Stimulated activated CD8-positive, alpha-beta memory T cell treated with anti-CD3 and anti-CD28 coated beads, Interleukin-4, amount 100 ng/mL, for 1 hour (primary cell): ENCODE measurements around the gene SLC13A3.
"Not testable (repeated sequence)": the region's sequence is repeated elsewhere in the genome, so short reads cannot be mapped to it uniquely, and the experiment has no call there.

ENCODE experiments used
- DNase-seq, 2 donors: peaks; one replicate each; pipeline ENCODE4 v3.0.0-alpha.2; 2020; ENCODE audit warnings: low read depth in 2 of 2, low spot score in 1 of 2

The SLC13A3 gene

DNA sequence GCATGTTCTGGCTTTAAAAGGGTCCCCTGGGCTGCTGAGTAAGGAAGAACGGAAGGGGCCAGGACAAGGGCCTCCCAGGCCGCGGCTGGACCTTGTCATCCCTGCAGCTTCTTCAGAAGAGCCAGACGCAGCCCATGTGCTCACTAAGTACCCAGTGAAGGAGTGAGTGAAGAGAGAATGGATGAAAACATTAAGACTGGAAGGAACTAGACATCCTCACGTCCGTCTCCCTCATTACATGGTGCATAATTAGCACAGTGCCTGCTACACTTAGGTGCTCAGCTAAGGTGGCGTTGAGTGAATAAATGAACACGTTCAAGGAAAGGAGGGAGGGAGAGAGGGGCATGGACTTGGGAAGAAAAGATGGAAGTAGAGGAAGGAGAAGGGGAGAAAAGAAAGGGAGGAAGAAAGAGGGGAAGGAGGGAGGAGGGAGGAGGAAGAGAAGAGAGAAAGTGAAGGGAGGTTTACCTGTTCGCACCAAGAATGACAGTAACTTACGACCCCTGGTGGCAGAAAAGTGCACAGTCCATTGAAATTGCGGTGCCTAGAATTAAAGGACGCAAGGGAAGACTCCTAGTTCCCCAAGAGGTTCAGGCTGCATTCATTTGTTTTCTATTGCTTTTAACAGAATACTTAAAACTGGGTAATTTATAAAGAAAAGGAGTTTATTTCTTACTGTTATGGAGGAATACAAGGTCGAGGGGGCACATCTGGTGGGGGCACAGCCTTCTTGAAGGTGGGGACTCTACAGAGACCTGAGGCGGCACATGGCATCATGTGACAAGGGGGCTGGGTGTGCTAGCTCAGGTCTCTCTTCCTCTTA is 30.0 kb upstream of the SLC13A3 start:
- DNase-seq: peak; percentile 32 to 41

DNA sequence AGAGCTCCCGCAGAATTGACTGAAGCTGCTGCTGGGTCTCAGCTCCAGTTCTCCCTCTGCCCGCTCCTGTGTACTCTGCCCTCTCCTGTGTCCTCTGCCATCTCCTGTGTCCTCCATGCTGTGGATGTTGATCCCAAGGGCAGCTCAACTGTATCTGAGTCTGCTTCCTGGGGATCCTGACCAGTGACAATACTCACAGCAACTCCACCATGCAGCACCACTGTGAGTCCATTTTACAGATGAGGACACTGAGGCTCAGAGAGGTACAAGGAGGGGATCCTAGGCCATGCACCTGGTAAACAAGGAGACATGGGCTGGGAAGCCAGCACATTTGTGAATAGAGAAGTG is 29.4 kb upstream of the SLC13A3 start:
- no peak for DNase-seq

DNA sequence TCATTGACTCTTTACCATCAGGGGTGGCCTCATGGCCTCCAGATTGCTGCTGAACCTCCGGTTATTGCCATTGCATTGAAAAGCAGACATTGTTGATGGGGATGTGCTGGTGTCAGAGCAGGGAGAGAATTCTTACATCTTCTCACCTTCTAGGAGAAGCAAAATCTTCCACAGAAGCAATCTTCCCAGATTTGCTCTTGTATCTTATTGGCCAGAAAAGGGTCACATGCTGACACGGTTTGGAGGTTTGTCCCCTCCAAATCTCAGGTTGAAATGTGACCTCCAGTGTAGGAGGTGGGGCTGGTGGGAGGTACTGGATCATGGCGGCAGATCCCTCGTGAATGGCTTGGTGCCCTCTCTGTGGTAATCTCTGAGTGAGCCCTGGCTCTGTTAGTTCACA is 27.3 kb upstream of the SLC13A3 start:
- DNase-seq: no peak

DNA sequence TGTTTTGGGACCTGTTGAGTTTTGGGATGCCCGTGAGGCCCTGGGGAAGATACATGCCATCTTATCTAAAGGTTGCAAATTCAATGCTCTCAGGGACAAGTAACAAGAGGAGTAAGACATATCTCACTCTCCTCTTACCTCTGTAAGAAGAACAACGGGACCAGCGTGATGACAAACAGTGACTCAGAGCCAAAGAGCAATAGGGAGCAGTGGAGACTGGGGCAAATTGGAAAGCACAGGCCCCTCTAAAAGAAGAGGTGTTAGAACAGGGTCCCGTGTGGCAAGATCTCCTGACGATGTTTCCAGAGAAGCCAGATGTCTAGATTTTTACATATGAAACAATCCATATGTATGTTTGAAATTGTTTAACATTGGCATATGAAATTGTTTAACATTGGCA is 26.3 kb upstream of the SLC13A3 start:
- DNase-seq: no peak

DNA sequence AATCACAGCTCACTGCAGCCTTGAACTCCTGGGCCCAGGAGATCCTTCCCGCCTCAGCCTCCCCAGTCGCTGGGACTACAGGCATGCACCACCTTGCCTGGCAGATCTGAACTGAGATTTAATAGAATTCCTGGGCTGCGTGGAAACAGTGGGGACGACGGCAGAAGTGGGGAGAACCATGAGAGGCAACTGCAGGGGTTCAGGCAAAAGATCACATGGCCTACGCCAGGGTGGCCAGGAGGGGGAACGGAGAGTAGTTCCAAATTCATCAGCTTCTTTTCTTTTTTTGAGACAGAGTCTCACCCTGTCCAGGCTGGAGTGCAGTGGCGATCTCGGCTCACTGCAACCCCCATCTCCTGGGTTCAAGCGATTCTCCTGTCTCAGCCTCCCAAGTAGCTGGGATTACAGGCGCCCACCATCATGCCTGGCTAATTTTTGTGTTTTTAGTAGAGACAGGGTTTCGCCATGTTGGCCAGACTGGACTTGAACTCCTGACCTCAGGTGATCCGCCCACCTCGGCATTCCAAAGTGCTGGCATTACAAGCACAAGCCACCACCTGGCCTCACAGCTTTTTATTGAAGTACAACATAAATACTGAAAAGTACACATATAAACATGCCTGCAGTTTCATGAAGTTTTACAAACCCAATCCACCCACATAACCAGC is 25.5 kb upstream of the SLC13A3 start:
- not testable (repeated sequence) for DNase-seq

DNA sequence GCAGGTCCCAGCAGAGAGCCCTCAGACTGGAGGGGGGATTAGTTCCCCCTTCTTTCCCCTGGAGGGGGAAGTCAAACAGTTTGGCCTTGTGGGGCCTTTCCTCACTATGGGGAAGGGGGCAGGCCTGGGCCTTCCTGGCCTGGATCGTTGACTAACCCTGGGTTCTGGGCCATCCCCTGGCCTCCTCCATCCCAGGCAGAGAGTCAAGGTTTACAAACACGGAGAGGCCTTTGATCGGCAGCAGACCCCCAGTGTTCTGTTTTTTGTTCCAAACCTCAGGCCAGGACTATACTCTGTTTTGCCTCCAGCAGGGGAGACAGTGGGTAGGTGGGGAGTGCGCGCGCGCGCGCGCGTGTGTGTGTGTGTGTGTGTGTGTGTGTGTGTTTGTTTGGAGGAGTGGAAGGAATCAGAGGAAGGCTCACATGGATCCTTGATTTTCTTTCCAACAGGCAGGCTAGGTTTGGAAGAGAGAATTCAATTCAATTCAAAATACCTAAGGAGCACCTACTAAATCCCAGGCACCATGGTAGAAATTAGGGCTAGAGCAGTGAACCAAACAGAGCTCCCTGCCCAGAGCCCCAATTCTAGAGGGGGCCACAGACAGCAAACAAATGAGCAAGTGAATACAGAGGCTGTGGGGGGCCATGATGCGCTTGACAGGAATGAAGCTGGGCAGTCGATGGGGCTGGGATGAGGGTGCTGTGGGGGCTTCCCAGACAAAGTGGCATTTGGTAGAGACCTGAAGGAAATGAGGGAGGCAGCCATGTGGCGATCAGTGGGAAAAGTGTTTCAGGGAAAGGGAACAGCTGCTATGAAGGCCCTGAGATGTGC is 23.2 kb upstream of the SLC13A3 start:
- no peak for DNase-seq

DNA sequence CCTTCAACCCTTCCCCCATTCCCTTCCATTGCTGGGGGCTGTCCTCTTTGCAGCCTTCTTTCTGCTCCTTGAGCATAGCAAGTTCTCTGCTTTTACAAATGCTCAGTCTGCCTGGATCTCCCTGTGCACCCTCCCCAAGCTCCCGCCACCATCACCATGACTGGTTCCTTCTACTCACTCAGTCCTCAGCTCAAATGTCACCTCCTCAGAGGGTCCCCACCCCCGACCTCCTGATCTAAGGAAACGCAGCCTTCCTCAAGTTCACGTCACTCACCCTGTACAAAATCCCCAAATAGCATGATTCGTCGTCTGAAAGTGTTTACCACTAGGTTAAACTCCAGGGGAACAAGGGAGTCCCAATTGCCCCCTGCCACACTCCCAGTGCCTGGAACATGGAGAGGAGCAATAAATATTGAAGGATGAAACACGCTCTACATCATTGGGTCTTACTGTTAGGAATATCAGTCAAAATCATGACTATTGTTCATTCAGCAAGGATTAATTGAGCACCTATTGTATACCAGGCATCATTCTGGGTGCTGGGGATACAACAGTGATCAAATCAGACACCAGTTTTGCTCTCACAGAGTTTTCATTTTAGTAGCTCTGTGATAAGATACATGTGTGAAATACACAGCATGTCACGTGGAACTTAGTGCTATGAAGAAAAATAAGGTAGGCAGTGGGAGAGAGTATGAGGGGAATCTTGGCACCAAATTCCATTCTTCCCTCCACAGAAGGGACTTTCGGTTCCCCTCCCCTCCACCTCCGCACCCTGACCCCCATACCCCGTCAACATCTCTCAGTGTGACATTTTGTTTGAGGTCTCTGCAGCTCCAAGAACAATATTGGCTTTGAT is 22.4 kb upstream of the SLC13A3 start:
- DNase-seq: no peak

DNA sequence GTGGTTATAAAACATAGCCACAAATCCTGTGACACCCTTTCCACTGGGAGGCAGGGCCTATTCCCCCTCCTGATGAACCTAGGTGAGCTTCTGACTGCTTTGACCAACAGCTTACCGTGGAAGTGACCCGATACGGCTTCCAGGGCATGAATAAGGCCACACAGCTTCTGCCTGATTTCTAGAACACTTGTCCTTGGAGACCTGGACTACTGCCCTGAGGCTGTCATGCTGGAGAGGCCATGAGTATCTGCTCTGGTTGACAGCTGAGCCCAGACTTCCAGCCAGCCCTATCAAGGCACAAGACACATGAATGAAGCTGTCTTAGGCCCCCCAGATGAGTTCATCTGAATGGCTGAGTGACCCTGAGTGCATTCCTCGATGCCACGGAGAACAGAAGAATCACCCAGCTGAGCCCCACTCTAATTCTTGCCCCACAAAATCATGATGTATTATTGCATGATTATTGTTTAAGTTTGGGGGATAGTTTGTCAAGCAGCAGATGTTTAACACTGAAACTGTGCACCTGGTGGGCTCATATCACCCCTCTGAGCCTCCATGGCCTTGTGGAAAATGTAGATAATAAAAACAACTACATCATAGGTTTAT is 21.4 kb upstream of the SLC13A3 start:
- DNase-seq: no peak

DNA sequence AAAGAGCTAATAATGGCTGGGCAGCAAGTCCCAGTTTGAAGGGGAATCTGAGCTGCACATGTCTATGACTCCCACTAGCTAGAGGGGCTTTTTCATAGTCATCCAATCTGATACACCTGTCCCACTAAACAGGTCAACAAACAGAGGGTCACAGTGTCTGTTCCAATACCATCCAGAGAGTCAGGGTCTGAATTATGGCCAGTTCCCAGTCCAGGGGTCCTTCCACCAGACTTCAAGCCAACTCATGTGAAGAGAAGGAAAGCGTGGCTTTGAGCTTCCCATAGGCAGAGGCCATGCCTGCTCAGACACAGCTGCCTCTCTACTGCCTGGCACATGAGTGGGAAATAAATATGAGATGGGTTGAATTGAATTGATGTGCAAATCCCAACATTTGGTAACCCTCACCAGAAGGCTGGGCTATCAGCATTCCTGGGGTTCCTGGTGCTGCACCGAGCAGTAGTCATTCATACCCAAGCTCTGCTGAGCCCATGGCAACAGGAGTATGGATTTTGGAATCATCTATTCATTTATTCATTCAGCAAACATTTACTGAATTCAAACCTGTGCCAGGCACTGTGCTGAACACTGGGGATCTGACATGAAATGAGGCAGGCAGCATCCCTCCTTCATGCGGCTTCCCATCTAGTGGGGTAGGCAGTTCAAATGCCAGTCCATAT is 20.7 kb upstream of the SLC13A3 start:
- DNase-seq: no peak

DNA sequence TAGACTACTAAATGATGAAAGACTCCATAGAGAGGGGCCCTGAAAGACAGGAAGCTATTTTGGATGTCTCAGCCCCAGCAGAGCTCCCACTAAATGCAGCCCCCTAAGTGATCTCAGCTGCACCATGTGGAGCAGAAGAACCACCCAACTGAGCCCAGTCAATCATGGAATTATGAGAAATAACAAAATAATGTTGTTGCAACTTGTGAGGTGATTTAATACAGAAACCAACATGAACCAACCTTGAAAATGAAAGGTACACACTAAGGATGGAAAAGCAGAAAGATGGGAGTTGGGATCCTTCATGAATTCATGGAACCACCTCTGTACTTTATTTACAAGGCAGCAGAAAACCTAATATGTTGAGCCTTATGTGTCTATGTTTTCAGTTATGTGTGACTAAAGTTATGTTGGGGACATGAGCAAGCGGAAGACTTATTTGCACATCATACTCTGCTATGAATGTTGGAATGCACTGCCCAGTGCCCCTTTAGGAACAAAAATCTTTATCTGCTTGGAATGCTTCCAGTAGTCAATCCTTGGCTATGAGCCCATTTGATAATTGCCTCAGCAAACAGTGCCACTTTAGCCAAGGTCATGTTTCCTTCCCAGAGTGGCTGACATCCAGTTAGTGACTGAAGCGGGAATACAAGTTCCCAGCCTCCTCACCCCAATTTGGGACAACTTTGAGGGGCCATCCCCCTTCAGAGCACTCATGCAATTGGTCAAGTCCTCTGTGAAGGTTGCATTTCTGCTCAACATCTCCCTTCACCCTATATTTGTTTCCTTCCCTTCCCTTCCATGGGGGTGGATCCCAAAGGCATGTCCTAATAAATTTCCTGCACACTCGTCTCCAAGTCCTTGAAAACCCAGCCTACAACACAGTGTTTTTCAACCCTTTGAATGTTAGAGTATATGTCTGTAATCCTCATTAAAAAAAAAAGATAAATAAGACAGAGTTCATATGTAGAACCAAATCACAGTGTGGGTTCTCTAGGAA is 19.6 kb upstream of the SLC13A3 start:
- DNase-seq: no peak

DNA sequence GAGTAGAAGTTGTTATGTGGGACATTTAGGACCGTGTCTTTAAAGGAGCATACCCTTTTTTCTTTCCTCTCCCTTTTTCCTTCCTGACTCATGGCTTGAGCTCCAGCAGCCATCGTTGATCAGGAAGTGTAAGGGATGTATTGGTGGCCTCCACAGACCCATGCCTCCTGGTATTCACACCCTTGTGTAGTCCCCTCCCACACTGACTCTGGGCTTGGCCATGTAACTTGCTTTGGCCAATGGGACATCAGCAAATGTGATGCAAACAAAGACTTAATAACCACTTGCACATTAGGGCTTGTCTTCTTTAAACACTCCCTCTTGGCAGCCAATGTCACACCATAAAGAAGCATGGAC is 18.9 kb upstream of the SLC13A3 start:
- no peak for DNase-seq

DNA sequence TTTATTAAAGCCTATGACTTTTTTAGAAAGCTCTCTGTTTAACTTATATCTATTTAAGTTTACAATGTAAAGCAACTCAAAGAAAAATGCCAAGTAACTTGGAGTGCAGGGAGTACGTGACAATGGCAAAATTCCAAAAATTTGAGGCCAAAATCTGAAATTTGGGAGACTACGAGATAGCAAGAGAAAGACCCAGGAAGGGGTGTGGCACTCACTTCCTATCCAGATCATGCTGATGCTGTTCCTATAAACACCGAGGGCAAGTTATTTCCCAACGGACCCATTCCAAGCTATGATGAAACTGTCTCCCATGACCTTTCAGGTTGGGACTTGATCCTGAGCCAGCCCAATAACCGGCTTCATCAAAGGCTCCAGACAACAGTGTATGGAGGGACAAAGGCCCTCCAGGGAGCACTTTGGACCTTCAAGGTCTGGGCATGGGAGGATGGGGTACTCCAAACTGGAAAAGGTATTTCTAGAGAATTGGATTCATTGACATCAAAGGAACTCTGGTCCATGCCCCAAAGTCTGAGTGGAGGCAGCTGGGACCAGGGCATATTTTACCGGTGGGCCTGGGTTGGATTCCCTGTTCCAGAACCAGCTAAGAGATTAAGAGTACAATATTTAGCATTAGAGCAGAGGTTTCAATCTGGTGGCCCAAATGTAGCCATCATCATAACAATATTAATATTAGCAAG is 15.7 kb upstream of the SLC13A3 start:
- no peak for DNase-seq

DNA sequence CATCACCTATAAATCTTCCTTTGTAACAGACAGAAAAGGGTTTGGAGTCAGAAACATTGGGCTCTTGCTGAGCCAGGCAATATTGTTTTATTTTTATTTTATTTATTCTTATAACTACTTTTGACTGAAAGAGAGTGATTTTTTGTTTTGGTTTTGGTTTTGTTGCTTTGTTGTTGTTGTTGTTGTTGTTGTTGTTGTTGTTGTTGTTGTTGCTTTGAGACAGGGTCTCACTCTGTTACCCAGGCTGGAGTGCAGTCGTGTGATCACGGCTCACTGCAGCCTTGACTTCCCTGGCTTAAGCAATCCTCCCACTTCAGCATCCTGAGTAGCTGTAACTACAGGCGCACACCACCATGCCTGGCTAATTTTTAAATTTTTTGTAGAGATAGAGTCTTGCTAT is 15.0 kb upstream of the SLC13A3 start:
- DNase-seq: no peak

DNA sequence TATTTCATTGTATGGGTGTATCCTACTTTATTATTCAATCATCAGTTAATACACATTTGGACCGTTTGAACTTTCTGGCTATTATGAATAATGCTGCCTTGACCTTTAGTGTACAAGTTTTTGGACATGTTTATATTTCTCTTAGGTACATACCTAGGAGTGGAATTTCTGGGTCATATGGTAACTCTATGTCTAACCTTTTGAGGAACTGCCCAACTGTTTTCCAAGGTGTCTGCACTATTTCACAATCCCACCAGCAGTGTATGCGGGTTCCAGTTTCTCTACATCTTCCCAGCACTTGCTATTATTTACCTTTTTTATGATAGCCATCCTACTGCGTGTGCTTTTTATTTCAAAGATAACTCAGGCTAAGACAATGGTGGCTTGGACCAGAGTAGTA is 14.3 kb upstream of the SLC13A3 start:
- no peak for DNase-seq

DNA sequence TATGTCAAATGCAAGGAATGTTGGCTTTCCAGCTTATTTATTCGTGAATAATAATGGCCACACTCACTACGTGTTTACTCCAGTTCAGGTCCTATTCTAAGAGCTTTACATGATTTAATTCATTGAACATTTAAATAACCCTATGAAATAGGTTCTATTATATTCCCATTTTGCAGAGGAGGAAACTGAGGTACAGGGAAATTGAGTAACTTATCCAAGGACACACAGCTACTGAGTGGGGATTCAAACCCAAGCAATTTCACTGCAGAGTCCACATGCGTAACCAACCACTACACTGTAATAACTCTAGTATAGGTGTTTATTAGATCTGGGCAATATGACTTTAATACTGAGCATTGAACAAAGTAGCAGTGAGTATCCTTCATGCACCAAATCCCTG is 12.3 kb upstream of the SLC13A3 start:
- DNase-seq: no peak

DNA sequence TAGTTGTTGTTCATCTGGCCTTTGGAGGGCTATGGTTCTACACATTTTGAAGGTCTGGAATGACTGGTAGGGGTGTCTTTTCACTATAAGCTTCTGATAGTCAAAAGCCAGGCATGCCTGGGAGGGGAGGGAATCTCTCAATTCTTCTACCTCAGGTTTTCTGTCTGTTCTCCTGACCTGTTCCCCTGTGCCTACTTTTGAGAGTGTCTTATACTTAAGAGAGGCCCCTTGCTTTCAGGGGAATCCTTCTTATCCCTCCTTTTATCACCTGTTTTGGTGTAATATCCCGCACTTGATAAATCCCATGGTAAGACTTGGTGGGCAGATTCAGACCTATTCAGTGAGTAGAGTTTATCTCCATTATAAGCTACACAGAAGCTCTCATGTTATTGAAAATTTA is 10.4 kb upstream of the SLC13A3 start:
- no peak for DNase-seq

DNA sequence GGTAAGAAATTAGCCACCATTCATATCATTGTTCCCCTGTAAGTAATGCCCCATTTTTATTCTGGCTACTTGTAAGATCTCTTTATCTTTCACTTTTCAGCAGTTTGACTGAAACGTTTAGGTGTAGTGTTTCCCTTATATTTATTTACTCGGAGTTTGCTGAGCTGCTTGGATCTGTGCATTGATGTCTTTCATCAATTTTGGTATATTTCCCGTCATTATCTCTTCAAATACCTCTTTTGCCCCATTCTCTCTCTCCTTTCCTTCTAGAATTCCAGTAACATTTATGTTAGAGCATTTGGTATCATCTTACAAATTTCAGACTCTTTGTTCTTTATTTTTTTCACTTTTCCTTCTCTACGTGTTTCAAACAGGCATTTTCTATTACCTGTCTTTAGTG is 9.2 kb upstream of the SLC13A3 start:
- no peak for DNase-seq

DNA sequence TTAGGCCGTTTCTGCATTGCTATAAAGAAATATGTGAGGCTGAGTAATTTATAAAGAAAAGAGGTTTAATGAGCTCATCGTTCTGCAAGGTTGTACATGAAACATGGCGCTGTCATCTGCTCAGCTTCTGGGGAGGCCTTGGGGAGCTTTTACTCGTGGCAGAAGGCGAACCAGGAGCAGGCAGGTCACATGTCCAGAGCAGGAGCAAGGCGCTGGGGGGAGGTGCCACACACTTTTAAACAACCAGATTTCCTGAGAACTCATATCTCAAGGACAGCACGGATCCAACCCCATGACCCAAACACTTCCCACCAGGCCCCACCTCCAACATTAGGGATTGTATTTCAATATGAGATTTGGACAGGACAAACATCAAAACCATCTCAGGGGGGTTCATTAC is 6.4 kb upstream of the SLC13A3 start:
- no peak for DNase-seq
